GM18858 (cell line): Measurements from ENCODE around the gene SLC22A4.

ENCODE experiments used
- ATAC-seq: cut with Tn5 transposase; IDR thresholded peaks from one replicate; pipeline ENCODE4 v1.9.1; 2021; ENCODE audit not compliant: unreplicated experiment

The SLC22A4 gene

DNA sequence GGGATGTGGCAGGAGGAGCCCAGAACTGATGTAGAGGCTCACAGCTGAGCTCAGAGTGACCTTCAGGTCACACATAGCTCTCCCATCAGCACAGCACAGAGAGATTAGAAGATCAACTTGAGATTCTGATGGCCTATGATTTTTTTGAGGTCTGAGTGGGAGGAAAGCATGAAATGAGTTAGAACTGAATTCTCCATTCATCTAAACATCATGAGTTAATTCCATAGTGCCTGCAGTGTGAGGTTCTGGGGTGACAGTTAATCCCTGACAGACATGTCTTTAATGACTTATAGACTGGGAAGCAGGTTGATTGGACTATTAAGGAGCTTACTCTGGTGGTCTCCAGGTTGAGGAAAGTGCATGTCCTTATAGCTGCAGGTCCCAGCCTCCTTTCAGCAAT is 97.7 kb downstream of the SLC22A4 start:
- ATAC-seq: no peak

DNA sequence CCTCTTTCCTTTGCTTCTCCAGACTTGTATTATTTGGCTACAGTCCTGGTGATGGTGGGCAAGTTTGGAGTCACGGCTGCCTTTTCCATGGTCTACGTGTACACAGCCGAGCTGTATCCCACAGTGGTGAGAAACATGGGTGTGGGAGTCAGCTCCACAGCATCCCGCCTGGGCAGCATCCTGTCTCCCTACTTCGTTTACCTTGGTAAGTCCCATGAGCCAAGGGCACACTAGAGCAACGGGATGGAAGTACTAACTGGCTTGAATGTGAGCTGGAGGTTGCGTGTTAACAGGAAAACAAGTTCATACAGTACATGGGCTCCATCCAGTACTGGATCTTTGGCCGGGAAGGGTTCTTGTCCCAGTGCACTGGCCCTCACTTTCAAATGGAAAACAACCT is 98.2 kb downstream of the SLC22A4 start:
- ATAC-seq: no peak

DNA sequence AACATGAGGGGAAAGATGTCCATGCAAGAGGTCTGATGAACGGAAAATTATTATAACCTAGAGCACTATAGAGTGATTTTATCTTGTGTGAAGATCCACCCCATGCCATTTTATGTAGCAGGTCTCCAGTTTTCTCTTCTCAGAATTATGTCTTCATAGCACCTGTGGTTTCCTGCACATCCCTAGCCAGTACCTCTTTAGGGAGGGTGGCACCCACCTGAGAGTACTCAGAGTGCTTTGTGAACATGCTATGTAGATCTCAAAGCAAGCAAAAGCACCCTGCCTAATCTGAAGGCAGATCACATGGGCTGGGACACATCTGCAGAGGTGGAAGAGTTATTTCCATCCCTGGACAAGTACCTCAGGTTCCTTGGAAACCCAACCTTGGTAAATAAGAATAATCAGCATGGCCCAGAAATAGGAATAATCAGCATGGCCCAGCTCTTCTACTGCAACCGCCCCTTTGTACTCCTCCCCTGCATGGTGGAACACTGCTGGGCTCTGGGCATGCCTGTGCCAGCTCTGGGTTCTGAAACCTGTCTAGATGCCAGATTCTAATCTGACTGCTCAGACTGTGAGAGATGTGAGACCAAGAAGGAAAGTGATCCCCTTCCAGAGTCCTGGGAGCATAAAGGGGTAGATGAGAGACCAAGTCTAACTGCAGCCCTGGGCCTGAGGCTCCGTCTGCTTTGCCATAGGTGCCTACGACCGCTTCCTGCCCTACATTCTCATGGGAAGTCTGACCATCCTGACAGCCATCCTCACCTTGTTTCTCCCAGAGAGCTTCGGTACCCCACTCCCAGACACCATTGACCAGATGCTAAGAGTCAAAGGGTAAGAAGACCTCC is 99.0 kb downstream of the SLC22A4 start:
- ATAC-seq: no peak
